ENCODE data around the gene ABI1.

DNA sequence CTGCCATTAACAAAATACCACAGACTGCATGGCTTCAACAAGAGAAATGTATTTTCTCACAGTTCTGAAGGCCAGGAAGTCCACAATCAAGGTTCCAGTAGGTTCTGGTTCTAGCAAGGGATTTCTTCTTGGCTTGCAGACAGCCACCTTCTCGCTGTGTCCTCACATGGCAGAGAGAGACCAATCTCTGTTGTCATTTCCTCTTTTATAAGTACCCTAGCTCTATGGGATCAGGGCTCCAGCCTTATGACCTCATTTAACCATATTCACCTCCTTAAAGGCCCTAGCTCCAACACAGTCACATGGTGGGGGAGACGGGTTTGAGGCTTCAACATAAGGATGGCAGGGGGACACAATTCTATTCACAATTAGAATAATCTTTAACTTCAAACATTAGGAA is 23.6 kb downstream of the ABI1 start:
- TF ChIP-seq CTCF (tag by site-specific recombination; IDR thresholded peaks at IDR 0.05) (no peak), SALL2 (tag by site-specific recombination; IDR thresholded peaks at IDR 0.05; ENCODE audit: borderline replicate concordance) (no peak), ZNF558 (tag by site-specific recombination; IDR thresholded peaks at IDR 0.05) (no peak), YY1 (tag by site-specific recombination; IDR thresholded peaks at IDR 0.05) (no peak), ZNF211 (tag by site-specific recombination; IDR thresholded peaks at IDR 0.05; ENCODE audit: low read depth) (no peak), ZFP41 (tag by site-specific recombination; IDR thresholded peaks at IDR 0.05; ENCODE audit: borderline replicate concordance) (no peak), ZNF302 (tag by site-specific recombination; IDR thresholded peaks at IDR 0.05; ENCODE audit: low read depth) (no peak)

Data from HEK293 (cell line).